A673 (cell line): ENCODE data around the gene IQGAP2.

ENCODE experiments used
- EZH2 ChIP-seq: fragments of 200-600 bp; sonication (generic); IDR thresholded peaks from 2 replicates; pipeline ENCODE4 v1.6.1; 2017; ENCODE audit warnings: borderline replicate concordance, low read depth, mild to moderate bottlenecking, mixed read lengths, antibody characterized with exemption, low read length; ENCODE audit not compliant: poor library complexity, severe bottlenecking
- TF ChIP-seq, protein P1 (sequence below): fragments of 300-800, 200-600 bp; sonication (generic); conservative IDR thresholded peaks from 2 replicates; pipeline ENCODE4 v1.5.1; 2017; ENCODE audit warnings: low read depth, mild to moderate bottlenecking, antibody characterized with exemption, low read length, moderate library complexity, mixed read lengths

DNA sequence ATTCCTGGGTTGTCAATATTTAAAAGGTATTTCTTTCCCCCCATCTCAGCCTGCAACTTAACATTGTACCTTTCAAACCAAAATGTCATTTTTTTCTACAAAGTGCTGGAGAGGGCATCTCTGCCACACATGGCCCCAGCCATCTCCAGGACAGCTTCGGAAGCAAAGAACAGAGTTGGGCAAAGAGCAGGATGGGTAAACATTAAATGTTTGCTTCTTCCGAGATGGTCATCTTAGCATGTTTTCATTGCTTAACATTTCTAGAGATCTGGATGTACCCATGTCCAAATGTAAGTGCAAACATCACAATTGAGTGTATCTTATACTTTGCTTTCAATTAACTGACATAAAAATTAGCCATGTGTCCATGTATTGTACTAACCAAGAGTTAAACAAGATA is 234.4 kb downstream of the IQGAP2 start:
- TF ChIP-seq, protein P1, sequence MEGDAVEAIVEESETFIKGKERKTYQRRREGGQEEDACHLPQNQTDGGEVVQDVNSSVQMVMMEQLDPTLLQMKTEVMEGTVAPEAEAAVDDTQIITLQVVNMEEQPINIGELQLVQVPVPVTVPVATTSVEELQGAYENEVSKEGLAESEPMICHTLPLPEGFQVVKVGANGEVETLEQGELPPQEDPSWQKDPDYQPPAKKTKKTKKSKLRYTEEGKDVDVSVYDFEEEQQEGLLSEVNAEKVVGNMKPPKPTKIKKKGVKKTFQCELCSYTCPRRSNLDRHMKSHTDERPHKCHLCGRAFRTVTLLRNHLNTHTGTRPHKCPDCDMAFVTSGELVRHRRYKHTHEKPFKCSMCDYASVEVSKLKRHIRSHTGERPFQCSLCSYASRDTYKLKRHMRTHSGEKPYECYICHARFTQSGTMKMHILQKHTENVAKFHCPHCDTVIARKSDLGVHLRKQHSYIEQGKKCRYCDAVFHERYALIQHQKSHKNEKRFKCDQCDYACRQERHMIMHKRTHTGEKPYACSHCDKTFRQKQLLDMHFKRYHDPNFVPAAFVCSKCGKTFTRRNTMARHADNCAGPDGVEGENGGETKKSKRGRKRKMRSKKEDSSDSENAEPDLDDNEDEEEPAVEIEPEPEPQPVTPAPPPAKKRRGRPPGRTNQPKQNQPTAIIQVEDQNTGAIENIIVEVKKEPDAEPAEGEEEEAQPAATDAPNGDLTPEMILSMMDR = no peak
- TF ChIP-seq EZH2 = no peak
